ENCODE results near the gene COPZ1.
"Not testable (repeated sequence)": the region's sequence is repeated elsewhere in the genome, so short reads cannot be mapped to it uniquely, and the experiment has no call there.

The COPZ1 gene

GRCh38 chr12:54352891-54353874 lies 28.3 kb downstream of the COPZ1 start:
- Histone ChIP-seq H3K27ac (ENCODE audit: insufficient read depth, low read depth, low read length, poor library complexity, severe bottlenecking) (peak overlapping the region; percentile 92), H3K9me3 (ENCODE audit: control insufficient read depth, low read length) (no peaks in the 10 kb centered on the region), H3K4me3 (ENCODE audit: insufficient read depth, low read depth, low read length) (peak overlapping the region; percentile 25), H3K27me3 (ENCODE audit: control insufficient read depth, insufficient read depth, low read length, poor library complexity, severe bottlenecking) (no peaks in the 10 kb centered on the region), H3K36me3 (ENCODE audit: control insufficient read depth, insufficient read depth, low read length) (peaks cover 4% of the 10 kb centered on the region), H3K4me1 (ENCODE audit: control insufficient read depth, insufficient read depth, low read length) (peaks cover 94% of the 10 kb centered on the region)
- 14 to 23% methylated on average over 1 of the region's 1 CpG for WGBS, 2 experiments

DNA sequence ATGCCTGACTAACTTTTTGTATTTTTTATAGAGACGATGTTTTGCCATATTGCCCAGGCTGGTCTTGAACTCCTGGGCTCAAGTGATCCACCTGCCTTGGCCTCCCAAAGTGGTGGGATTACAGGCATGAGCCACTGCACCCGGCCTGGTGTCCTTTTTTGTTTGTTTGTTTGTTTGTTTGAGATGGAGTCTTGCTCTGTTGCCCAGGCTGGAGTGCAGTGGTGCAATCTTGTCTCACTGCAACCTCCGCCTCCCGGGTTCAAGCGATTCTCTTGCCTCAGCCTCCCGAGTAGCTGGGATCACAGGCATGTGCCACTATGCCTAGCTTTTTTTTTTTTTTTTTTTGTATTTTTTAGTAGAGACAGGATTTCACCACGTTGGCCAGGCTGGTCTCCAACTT lies 29.3 kb downstream of the COPZ1 start:
- H3K4me3 ChIP-seq (ENCODE audit: insufficient read depth, low read depth, low read length); H3K36me3 ChIP-seq (ENCODE audit: control insufficient read depth, insufficient read depth, low read length); H3K27ac ChIP-seq (ENCODE audit: insufficient read depth, low read depth, low read length, poor library complexity, severe bottlenecking); H3K27me3 ChIP-seq (ENCODE audit: control insufficient read depth, insufficient read depth, low read length, poor library complexity, severe bottlenecking); H3K9me3 ChIP-seq (ENCODE audit: control insufficient read depth, low read length): not testable (repeated sequence)
- H3K4me1 ChIP-seq (ENCODE audit: control insufficient read depth, insufficient read depth, low read length) = peaks cover 88% of the 10 kb centered on the region
- 81 to 86% methylated on average over 7 of the region's 7 CpGs for WGBS, 2 experiments

DNA sequence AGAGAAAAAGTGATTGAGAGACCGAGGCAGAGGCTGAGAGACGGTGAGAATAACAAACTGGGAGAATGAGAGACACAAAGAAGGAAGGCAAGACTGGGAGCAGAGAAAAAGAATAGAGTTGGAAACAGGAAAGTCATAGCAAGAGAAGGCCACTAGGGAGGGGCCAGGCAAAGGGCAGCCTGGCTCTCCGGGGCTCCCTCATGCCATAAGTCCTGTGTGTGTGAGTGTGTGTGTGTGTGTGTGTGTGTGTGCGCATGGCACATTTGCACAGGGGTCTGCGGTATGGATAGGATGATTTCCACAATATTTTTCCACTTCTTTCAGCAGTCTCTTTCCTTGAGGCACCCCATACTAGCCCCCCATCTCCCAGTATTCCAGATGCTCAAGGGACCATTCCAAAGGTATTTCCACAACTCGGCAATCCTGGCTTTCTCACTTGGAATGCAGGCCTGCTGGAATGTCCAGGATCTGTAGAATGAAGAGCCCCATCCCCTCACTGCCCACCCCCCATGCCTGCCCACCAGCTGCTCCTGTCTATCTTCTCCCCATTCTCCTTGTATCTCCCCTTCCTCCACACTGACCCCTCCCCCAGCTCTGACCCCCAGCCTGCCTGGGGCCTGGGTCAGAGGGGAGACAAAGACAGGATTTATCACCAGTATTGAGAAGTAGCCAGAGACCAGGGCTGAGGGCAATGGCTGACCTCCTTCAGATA lies 30.3 kb downstream of the COPZ1 start:
- H3K4me3 ChIP-seq (ENCODE audit: insufficient read depth, low read depth, low read length) = peak overlapping the region; percentile 2
- no peaks in the 10 kb centered on the region for H3K9me3 ChIP-seq (ENCODE audit: control insufficient read depth, low read length)
- H3K36me3 ChIP-seq (ENCODE audit: control insufficient read depth, insufficient read depth, low read length) = no peaks in the 10 kb centered on the region
- 50 to 53% methylated on average over 6 of the region's 6 CpGs for WGBS, 2 experiments
- H3K4me1 ChIP-seq (ENCODE audit: control insufficient read depth, insufficient read depth, low read length) = peaks cover 87% of the 10 kb centered on the region
- H3K27ac ChIP-seq (ENCODE audit: insufficient read depth, low read depth, low read length, poor library complexity, severe bottlenecking) = peak overlapping the region; percentile 92
- H3K27me3 ChIP-seq (ENCODE audit: control insufficient read depth, insufficient read depth, low read length, poor library complexity, severe bottlenecking) = no peaks in the 10 kb centered on the region

- 81 to 90% methylated on average over 3 of the region's 3 CpGs for WGBS, 2 experiments
- H3K9me3 ChIP-seq (ENCODE audit: control insufficient read depth, low read length) = no peaks in the 10 kb centered on the region
- H3K36me3 ChIP-seq (ENCODE audit: control insufficient read depth, insufficient read depth, low read length) = no peaks in the 10 kb centered on the region
- H3K4me1 ChIP-seq (ENCODE audit: control insufficient read depth, insufficient read depth, low read length) = peaks cover 87% of the 10 kb centered on the region
- H3K27me3 ChIP-seq (ENCODE audit: control insufficient read depth, insufficient read depth, low read length, poor library complexity, severe bottlenecking) = no peaks in the 10 kb centered on the region
- H3K4me3 ChIP-seq (ENCODE audit: insufficient read depth, low read depth, low read length) = no peak overlapping the region
- peak overlapping the region; percentile 92 for H3K27ac ChIP-seq (ENCODE audit: insufficient read depth, low read depth, low read length, poor library complexity, severe bottlenecking)
Observed at GRCh38 chr12:54356228-54356627, 31.3 kb downstream of the COPZ1 start.

DNA sequence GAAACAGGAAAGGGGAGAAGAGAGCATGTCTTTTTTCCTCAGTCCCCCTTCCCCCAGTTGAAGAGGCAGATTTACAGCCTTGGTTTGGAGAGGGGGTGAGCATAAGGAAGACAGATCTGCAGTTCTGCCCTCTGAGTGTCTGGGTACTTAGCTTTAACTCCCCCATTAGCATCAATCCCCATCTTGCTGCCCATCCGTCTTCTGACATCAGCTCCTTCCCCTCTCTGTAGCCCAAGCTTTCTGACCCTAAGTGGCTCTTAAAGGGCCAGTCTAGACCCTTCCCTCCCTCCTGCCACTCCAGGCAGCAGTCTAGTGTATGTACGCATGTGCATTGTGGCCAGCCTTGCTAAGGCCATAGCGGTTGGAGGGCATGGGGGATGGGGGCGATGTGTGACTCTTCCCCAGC lies 32.0 kb downstream of the COPZ1 start:
- no peaks in the 10 kb centered on the region for H3K36me3 ChIP-seq (ENCODE audit: control insufficient read depth, insufficient read depth, low read length)
- H3K9me3 ChIP-seq (ENCODE audit: control insufficient read depth, low read length) = no peaks in the 10 kb centered on the region
- no peaks in the 10 kb centered on the region for H3K27me3 ChIP-seq (ENCODE audit: control insufficient read depth, insufficient read depth, low read length, poor library complexity, severe bottlenecking)
- 57 to 66% methylated on average over 4 of the region's 4 CpGs for WGBS, 2 experiments
- peak overlapping the region; percentile 39 for H3K27ac ChIP-seq (ENCODE audit: insufficient read depth, low read depth, low read length, poor library complexity, severe bottlenecking)
- H3K4me3 ChIP-seq (ENCODE audit: insufficient read depth, low read depth, low read length) = peak overlapping the region; percentile 40
- H3K4me1 ChIP-seq (ENCODE audit: control insufficient read depth, insufficient read depth, low read length) = peaks cover 81% of the 10 kb centered on the region

DNA sequence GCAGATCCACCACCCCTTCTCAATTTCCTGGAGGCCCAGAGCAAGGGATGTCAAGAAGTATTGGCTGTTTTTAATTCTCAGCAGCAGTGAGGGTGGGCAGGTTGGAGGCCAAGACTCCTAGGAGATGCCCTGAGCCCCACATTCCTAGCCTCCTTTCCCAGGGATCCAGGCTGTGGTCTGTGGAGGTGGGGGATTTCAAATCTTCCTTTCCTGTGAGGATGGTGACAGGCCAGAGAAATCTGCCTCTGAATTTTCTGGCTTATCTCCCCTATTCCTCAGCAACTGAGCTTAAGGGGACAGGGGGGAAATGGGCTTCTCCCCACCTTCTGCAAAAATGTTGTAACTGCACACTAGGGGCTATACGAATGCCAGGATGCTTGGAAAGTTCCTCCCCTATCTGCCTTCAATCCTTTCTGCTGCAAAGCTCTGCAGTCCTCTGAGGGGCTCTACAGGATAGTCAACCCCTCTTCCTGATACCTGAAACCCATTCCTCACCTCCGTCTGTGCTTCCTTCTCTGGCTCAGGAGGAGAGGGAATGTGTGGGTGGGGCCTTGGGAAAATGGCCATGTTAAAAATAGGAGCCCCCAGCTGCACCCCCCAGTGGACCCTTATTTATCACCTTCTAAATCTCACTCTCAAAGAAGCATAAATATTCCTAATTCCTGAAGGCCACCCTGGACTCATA lies 32.7 kb downstream of the COPZ1 start:
- WGBS, 2 experiments = 37 to 48% methylated on average over 1 to 2 of the region's 2 CpGs
- Histone ChIP-seq H3K36me3 (ENCODE audit: control insufficient read depth, insufficient read depth, low read length) (no peaks in the 10 kb centered on the region), H3K4me3 (ENCODE audit: insufficient read depth, low read depth, low read length) (peak overlapping the region; percentile 40), H3K27ac (ENCODE audit: insufficient read depth, low read depth, low read length, poor library complexity, severe bottlenecking) (peak overlapping the region; percentile 46), H3K4me1 (ENCODE audit: control insufficient read depth, insufficient read depth, low read length) (peaks cover 77% of the 10 kb centered on the region), H3K9me3 (ENCODE audit: control insufficient read depth, low read length) (no peaks in the 10 kb centered on the region), H3K27me3 (ENCODE audit: control insufficient read depth, insufficient read depth, low read length, poor library complexity, severe bottlenecking) (no peaks in the 10 kb centered on the region)

- Histone ChIP-seq H3K27ac (ENCODE audit: insufficient read depth, low read depth, low read length, poor library complexity, severe bottlenecking) (peak overlapping the region; percentile 71), H3K9me3 (ENCODE audit: control insufficient read depth, low read length) (no peaks in the 10 kb centered on the region), H3K4me3 (ENCODE audit: insufficient read depth, low read depth, low read length) (peak overlapping the region; percentile 40), H3K36me3 (ENCODE audit: control insufficient read depth, insufficient read depth, low read length) (no peaks in the 10 kb centered on the region), H3K4me1 (ENCODE audit: control insufficient read depth, insufficient read depth, low read length) (peaks cover 70% of the 10 kb centered on the region), H3K27me3 (ENCODE audit: control insufficient read depth, insufficient read depth, low read length, poor library complexity, severe bottlenecking) (no peaks in the 10 kb centered on the region)
- WGBS, 2 experiments = 5 to 6% methylated on average over 15 of the region's 15 CpGs
Observed at GRCh38 chr12:54358191-54358944, 33.4 kb downstream of the COPZ1 start.

DNA sequence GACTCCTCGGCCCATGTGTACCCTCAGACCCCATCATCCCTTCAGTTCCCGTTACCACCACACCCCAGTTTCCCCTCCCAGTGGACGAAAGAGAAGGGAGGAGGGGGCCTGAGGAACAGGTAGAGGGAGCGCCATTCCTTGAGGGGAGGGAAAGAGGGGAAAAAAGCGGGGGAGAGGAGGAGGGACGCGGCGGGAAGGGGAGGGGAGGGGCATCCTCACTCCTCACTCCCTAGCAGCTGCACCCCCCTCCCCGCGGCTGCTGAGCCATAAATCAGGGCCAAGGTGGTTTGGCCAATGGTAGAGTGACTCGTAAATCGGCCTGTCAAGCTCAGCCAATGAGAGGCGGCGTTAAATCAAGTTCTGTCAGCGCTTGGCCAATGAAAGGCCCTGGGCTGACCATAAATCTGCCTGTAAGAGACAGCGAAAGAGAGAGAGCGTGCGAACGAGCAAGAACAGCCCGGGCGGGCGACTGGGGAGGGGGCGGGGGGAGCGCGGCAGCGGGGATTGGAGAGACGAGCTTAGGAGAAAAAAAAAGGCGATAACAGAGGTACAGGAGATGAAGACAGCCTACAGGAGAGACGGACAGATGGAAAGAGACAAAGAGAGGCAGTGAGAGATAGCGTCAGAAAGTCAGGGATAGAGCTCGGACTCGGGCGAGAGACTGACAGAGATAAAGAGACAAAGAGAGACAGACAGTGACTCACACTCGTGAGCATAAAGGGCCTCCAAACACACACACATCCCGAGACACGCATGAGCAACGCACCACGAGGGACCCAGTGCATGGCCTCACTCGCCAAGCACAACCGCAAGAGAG lies 34.2 kb downstream of the COPZ1 start:
- Histone ChIP-seq H3K36me3 (ENCODE audit: control insufficient read depth, insufficient read depth, low read length) (no peaks in the 10 kb centered on the region), H3K4me1 (ENCODE audit: control insufficient read depth, insufficient read depth, low read length) (peaks cover 62% of the 10 kb centered on the region), H3K4me3 (ENCODE audit: insufficient read depth, low read depth, low read length) (peak overlapping the region; percentile 40), H3K9me3 (ENCODE audit: control insufficient read depth, low read length) (no peaks in the 10 kb centered on the region), H3K27me3 (ENCODE audit: control insufficient read depth, insufficient read depth, low read length, poor library complexity, severe bottlenecking) (no peaks in the 10 kb centered on the region), H3K27ac (ENCODE audit: insufficient read depth, low read depth, low read length, poor library complexity, severe bottlenecking) (peak overlapping the region; percentile 93)
- WGBS, 2 experiments = 2% methylated on average over 38 to 40 of the region's 40 CpGs

- Histone ChIP-seq H3K4me1 (ENCODE audit: control insufficient read depth, insufficient read depth, low read length) (peaks cover 55% of the 10 kb centered on the region), H3K4me3 (ENCODE audit: insufficient read depth, low read depth, low read length) (peak overlapping the region; percentile 17), H3K27me3 (ENCODE audit: control insufficient read depth, insufficient read depth, low read length, poor library complexity, severe bottlenecking) (no peaks in the 10 kb centered on the region), H3K9me3 (ENCODE audit: control insufficient read depth, low read length) (no peaks in the 10 kb centered on the region), H3K27ac (ENCODE audit: insufficient read depth, low read depth, low read length, poor library complexity, severe bottlenecking) (peak overlapping the region; percentile 93), H3K36me3 (ENCODE audit: control insufficient read depth, insufficient read depth, low read length) (no peaks in the 10 kb centered on the region)
- 61 to 68% methylated on average over 9 of the region's 9 CpGs for WGBS, 2 experiments
Observed at GRCh38 chr12:54359762-54360351, 34.9 kb downstream of the COPZ1 start.
